Gastrocnemius medialis (tissue), 4 donors: ENCODE data around the gene OR51S1. TPM values are rescaled to one million over a fixed set of nuclear protein-coding genes. Genes with fewer than 3 reads are reported as not detected.

Source experiments
- ATAC-seq, 2 donors: fragments of 150-250 bp; one replicate each; pipeline ENCODE4 v1.9.1; 2016
- DNase-seq, 2 donors: peaks; one replicate each; pipeline ENCODE4 v3.0.0-alpha.2; 2019
- H3K27ac ChIP-seq, 4 donors: fragments of 200-600 bp; sonication (generic); 1 replicate in 1 of 4; 2 replicates in 3 of 4; pipeline ENCODE4 v1.5.1; 2016 to 2018; ENCODE audit warnings: mild to moderate bottlenecking in 2 of 4, moderate library complexity in 1 of 4
- H3K27me3 ChIP-seq, 3 donors: fragments of 200-600 bp; sonication (generic) in 2 of 3; 1 replicate in 1 of 3; 2 replicates in 2 of 3; pipeline versions ENCODE4 v1.5.1 to v1.6.0; 2016 to 2019; ENCODE audit warnings: mild to moderate bottlenecking in 1 of 3, moderate library complexity in 1 of 3
- H3K36me3 ChIP-seq, 2 donors: fragments of 200-600 bp; sonication (generic) in 1 of 2; one replicate each; pipeline ENCODE4 v1.5.1; 2017 to 2018
- H3K4me1 ChIP-seq, 2 donors: fragments of 200-600 bp; sonication (generic) in 1 of 2; one replicate each; pipeline ENCODE4 v1.5.1; 2016 to 2017; ENCODE audit warnings: mild to moderate bottlenecking in 2 of 2
- H3K4me3 ChIP-seq, 4 donors: fragments of 200-600 bp; sonication (generic) in 3 of 4; 1 replicate in 1 of 4; 2 replicates in 3 of 4; pipeline ENCODE4 v1.5.1; 2016 to 2019; ENCODE audit warnings: mild to moderate bottlenecking in 2 of 4
- H3K9me3 ChIP-seq, 3 donors: fragments of 200-600 bp; sonication (generic) in 2 of 3; 1 replicate in 1 of 3; 2 replicates in 2 of 3; pipeline ENCODE4 v1.5.1; 2016 to 2019
- CTCF ChIP-seq, 5 experiments: fragments of 450-650 bp in 3 of 5; fragments of 200-600 bp in 2 of 5; sonication (generic) in 2 of 5; IDR thresholded peaks in 4 of 5; conservative IDR thresholded peaks in 1 of 5; 1 replicate in 4 of 5; 2 replicates in 1 of 5; pipeline ENCODE4 v1.5.1; 2016 to 2019; ENCODE audit warnings: antibody characterized with exemption in 5 of 5, mild to moderate bottlenecking in 3 of 5, moderate library complexity in 3 of 5
- POLR2A ChIP-seq, 2 donors: fragments of 450-650 bp; IDR thresholded peaks; one replicate each; pipeline ENCODE4 v1.6.1; 2017; ENCODE audit warnings: antibody characterized with exemption in 2 of 2, mild to moderate bottlenecking in 2 of 2, moderate library complexity in 2 of 2
- in situ Hi-C, 4 donors: fragments of 200-750 bp; cut with MboI; loops; one replicate each; pipeline versions ENCODE4 v1.15.0 to v1.8.0; 2017; ENCODE audit warnings: low sequenced_read_pairs in 4 of 4
- intact Hi-C: fragments of 100-400 bp; cut with DNase I; formaldehyde crosslinking; loops from one replicate; pipeline ENCODE4 v1.15.1; 2023; ENCODE audit warnings: low total_unique reads
- total RNA-seq, 4 donors: library from RNA; depleted of rRNA; stranded (reverse); fragments of >200 nt; gene quantifications; one replicate each; pipeline versions ENCODE4 v1.1.0 to v1.2.3, GENCODE V29; 2016

The OR51S1 gene, protein sequence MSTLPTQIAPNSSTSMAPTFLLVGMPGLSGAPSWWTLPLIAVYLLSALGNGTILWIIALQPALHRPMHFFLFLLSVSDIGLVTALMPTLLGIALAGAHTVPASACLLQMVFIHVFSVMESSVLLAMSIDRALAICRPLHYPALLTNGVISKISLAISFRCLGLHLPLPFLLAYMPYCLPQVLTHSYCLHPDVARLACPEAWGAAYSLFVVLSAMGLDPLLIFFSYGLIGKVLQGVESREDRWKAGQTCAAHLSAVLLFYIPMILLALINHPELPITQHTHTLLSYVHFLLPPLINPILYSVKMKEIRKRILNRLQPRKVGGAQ
- total RNA-seq = not detected

GRCh38 chr11:4848908-4849532, at the start of gene OR51S1:
Gene OR51S1 (minus strand): TSS chr11:4849208. CDS start chr11:4849208, 0 bp downstream.
- in situ Hi-C loops (no loop called here), intact Hi-C loops (no loop called here)
- TF ChIP-seq CTCF (IDR thresholded peaks at IDR 0.05 in 4 of 5, conservative IDR thresholded peaks at IDR 0.05 in 1 of 5) = no peak
- no peak for TF ChIP-seq POLR2A (IDR thresholded peaks at IDR 0.05)

DNA sequence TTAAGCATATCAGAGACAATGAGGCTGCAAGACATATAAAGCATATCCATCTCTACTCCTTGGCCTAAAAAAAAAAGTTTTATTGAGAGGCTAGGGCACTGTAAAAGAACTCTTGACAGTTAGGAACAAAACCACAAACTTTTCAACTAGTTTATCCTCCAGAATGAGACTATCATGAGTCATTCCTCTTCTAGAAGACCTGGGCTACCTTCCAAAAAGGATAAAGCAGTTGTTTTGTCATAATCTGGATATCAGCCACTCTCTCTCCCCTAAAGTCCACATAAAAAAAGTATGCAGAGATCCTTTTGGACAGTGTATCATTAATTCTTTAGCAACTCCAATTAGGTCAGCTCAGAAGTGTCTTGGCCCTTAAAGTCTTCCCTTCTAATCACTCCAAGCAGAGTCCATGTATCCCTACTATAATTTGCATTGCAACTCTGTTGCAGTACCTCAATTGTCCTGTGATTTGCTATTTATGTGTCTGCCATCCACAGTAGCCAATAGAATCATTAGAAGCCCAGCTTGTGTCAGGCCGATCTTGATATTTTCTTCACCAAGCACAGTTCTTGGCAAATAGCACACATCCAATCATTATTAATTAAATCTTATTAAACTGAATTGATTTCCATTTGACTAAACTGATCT, 43.1 kb upstream of the OR51S1 start:
- Histone ChIP-seq H3K4me1 (no peaks in the 10 kb centered on the region), H3K4me3 (no peak overlapping the region), H3K27ac (no peak overlapping the region), H3K27me3 (no peaks in the 10 kb centered on the region), H3K36me3 (no peaks in the 10 kb centered on the region), H3K9me3 (no peaks in the 10 kb centered on the region)
- ATAC-seq (no peak), DNase-seq (no peak)
- no peak for TF ChIP-seq CTCF (IDR thresholded peaks at IDR 0.05 in 4 of 5, conservative IDR thresholded peaks at IDR 0.05 in 1 of 5)
- TF ChIP-seq POLR2A (IDR thresholded peaks at IDR 0.05) = no peak
- intact Hi-C loops = no loop called here
- in situ Hi-C loops = no loop called here

More at GRCh38 chr11:4848908-4849532, at the start of gene OR51S1:
- Histone ChIP-seq H3K27ac (no peak within 1 kb of the TSS), H3K4me1 (no peaks in the 10 kb centered on the region), H3K36me3 (no peaks in the 10 kb centered on the region), H3K9me3 (no peaks in the 10 kb centered on the region), H3K27me3 (no peaks in the 10 kb centered on the region), H3K4me3 (no peak within 1 kb of the TSS)
- ATAC-seq (no peak), DNase-seq (no peak)

DNA sequence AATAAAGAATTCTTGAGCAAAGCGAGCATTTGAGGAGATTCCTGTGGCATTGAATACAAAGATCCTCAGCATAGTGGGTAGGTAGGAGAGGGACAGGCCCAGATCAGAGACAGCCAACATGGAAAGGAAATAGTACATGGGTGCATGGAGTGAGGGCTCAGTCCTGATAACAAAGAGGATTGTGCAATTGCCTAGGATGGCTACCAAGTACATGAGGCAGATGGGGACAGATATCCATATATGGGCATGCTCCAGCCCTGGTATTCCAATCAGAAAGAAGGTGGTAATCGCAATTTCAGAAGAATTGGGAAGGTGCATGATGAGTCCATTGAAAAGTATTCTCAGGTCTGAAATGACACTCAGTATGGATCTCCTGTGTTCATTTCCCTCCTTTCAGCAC, 41.3 kb upstream of the OR51S1 start:
- TF ChIP-seq POLR2A (IDR thresholded peaks at IDR 0.05) (no peak), CTCF (IDR thresholded peaks at IDR 0.05 in 4 of 5, conservative IDR thresholded peaks at IDR 0.05 in 1 of 5) (no peak)
- intact Hi-C loops = no loop called here

GRCh38 chr11:4887591-4887990, 38.6 kb upstream of the OR51S1 start:
- ATAC-seq (no peak), DNase-seq (no peak)
- Histone ChIP-seq H3K27ac (no peak overlapping the region), H3K4me3 (no peak overlapping the region), H3K9me3 (no peaks in the 10 kb centered on the region), H3K27me3 (no peaks in the 10 kb centered on the region), H3K36me3 (no peaks in the 10 kb centered on the region), H3K4me1 (no peaks in the 10 kb centered on the region)
- TF ChIP-seq CTCF (IDR thresholded peaks at IDR 0.05 in 4 of 5, conservative IDR thresholded peaks at IDR 0.05 in 1 of 5) = no peak
- no peak for TF ChIP-seq POLR2A (IDR thresholded peaks at IDR 0.05)
- intact Hi-C loops = no loop called here
- in situ Hi-C loops = no loop called here

More for the DNA sequence above, 41.3 kb upstream of the OR51S1 start:
- Histone ChIP-seq H3K27ac (no peak overlapping the region), H3K36me3 (no peaks in the 10 kb centered on the region), H3K4me1 (no peaks in the 10 kb centered on the region), H3K9me3 (no peaks in the 10 kb centered on the region), H3K4me3 (no peak overlapping the region), H3K27me3 (no peaks in the 10 kb centered on the region)
- DNase-seq (no peak), ATAC-seq (no peak)
- in situ Hi-C loops = no loop called here
